MM.1S (cell line): ENCODE measurements around the gene PGF.
A peak's percentile ranks its signal among the peaks of the same experiment; 100 is the strongest.

Experiments
- DNase-seq: peaks from one replicate; pipeline ENCODE4 v3.0.0-alpha.2; 2015
- H2AFZ ChIP-seq: fragments of 300-600 bp; sonication (generic); 2 replicates; pipeline ENCODE4 v1.6.0; 2016; ENCODE audit warnings: antibody characterized with exemption, low read length
- H3F3A ChIP-seq: fragments of 300-600 bp; sonication (generic); 2 replicates; pipeline ENCODE4 v1.6.1; 2016; ENCODE audit warnings: mild to moderate bottlenecking, antibody characterized with exemption, low read length, moderate library complexity, mixed read lengths; ENCODE audit not compliant: insufficient read depth
- H3K27ac ChIP-seq: fragments of 300-600 bp; sonication (generic); 2 replicates; pipeline ENCODE4 v1.5.1; 2016; ENCODE audit warnings: mild to moderate bottlenecking, low read length
- H3K27me3 ChIP-seq: fragments of 300-600 bp; sonication (generic); replicated peaks from 2 replicates; pipeline ENCODE4 v1.6.0; 2016; ENCODE audit warnings: low read length; ENCODE audit not compliant: insufficient read depth
- H3K36me3 ChIP-seq: fragments of 300-600 bp; sonication (generic); replicated peaks from 2 replicates; pipeline ENCODE4 v1.6.1; 2016; ENCODE audit warnings: mild to moderate bottlenecking, low read length, mixed read lengths; ENCODE audit not compliant: insufficient read depth
- H3K4me1 ChIP-seq: fragments of 300-600 bp; sonication (generic); 2 replicates; pipeline ENCODE4 v1.6.1; 2016; ENCODE audit warnings: low read length, mixed read lengths
- H3K4me2 ChIP-seq: fragments of 300-600 bp; sonication (generic); 2 replicates; pipeline ENCODE4 v1.6.0; 2016; ENCODE audit warnings: low read depth, low read length
- H3K4me3 ChIP-seq: fragments of 300-600 bp; sonication (generic); 2 replicates; pipeline ENCODE4 v1.5.1; 2016; ENCODE audit warnings: low read length, mixed read lengths
- H3K79me2 ChIP-seq: fragments of 300-600 bp; sonication (generic); 2 replicates; pipeline ENCODE4 v1.6.1; 2016; ENCODE audit warnings: mixed run types, low read length, mixed read lengths
- H3K9ac ChIP-seq: fragments of 300-600 bp; sonication (generic); 2 replicates; pipeline ENCODE4 v1.6.1; 2016; ENCODE audit warnings: low read length, mixed read lengths
- H3K9me2 ChIP-seq: fragments of 300-600 bp; sonication (generic); replicated peaks from 2 replicates; pipeline ENCODE4 v1.6.1; 2016; ENCODE audit warnings: mild to moderate bottlenecking, low read length, mixed read lengths; ENCODE audit not compliant: insufficient read depth
- H3K9me3 ChIP-seq: fragments of 300-600 bp; sonication (generic); replicated peaks from 2 replicates; pipeline ENCODE4 v1.6.1; 2016; ENCODE audit warnings: mild to moderate bottlenecking, low read length, mixed read lengths; ENCODE audit not compliant: insufficient read depth
- H4K20me1 ChIP-seq: fragments of 300-600 bp; sonication (generic); 2 replicates; pipeline ENCODE4 v1.6.1; 2016; ENCODE audit warnings: mild to moderate bottlenecking, low read length, moderate library complexity, mixed read lengths; ENCODE audit not compliant: insufficient read depth
- CTCF ChIP-seq: fragments of 300-600 bp; sonication (generic); IDR thresholded peaks from 2 replicates; pipeline ENCODE4 v1.5.1; 2016; ENCODE audit warnings: antibody characterized with exemption, low read length, mixed read lengths
- EZH2 ChIP-seq: fragments of 300-600 bp; sonication (generic); optimal IDR thresholded peaks from 2 replicates; pipeline ENCODE3; 2017; ENCODE audit warnings: low read depth, mild to moderate bottlenecking, antibody characterized with exemption, low read length, mixed read lengths
- EZH2phosphoT487 ChIP-seq: fragments of 300-600 bp; sonication (generic); IDR thresholded peaks from 2 replicates; pipeline ENCODE4 v1.6.1; 2018; ENCODE audit warnings: antibody characterized with exemption, low read length

PGF gene

DNA sequence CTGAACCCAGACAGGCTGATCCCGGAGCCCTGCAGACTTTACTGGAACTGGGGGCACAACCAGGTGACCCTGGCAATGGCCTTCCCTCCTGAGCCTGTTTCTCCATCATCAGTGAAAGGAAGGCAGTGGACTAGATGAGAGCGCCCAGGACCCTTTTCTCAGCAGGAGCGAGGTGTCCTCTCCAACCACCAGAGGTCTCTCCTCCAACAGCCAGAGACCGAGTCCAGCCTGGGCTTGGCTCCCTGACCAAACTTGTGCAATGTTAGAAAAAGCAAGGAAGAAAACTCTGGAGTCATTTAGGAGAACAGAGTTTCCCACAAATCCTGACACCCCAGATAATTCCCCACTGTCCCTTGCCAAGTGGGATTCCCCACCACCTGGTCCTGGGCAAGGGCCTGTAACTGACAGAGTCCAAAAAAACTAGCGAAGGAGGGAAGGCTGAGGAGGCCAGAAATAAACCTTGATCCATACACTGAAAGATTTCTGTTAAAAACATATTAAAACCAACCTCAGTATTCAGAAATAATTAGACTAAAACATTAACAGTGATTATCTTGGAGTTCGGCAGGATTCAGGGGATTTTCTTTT is 41.3 kb downstream of the PGF start:
- no peak overlapping the region for H2AFZ ChIP-seq
- no peak overlapping the region for H3K4me3 ChIP-seq
- no peak overlapping the region for H3K4me2 ChIP-seq
- H3F3A ChIP-seq, result no peaks in the 10 kb centered on the region
- H3K9me3 ChIP-seq, result no peaks in the 10 kb centered on the region
- no peaks in the 10 kb centered on the region for H3K79me2 ChIP-seq
- no peaks in the 10 kb centered on the region for H3K27me3 ChIP-seq
- no peaks in the 10 kb centered on the region for H3K36me3 ChIP-seq
- no peak for DNase-seq
- TF ChIP-seq CTCF (peak; percentile 14; the same call in 1 of the 2 replicates), EZH2 (no peak)
- H3K4me1 ChIP-seq, result no peaks in the 10 kb centered on the region
- no peak overlapping the region for H3K9ac ChIP-seq
- H3K9me2 ChIP-seq, result no peaks in the 10 kb centered on the region
- no peak overlapping the region for H3K27ac ChIP-seq
- no peaks in the 10 kb centered on the region for H4K20me1 ChIP-seq

- no peaks in the 10 kb centered on the region for H3K36me3 ChIP-seq
These were observed 41.9 kb downstream of the PGF start for GRCh38 chr14:74913393-74913910.

DNA sequence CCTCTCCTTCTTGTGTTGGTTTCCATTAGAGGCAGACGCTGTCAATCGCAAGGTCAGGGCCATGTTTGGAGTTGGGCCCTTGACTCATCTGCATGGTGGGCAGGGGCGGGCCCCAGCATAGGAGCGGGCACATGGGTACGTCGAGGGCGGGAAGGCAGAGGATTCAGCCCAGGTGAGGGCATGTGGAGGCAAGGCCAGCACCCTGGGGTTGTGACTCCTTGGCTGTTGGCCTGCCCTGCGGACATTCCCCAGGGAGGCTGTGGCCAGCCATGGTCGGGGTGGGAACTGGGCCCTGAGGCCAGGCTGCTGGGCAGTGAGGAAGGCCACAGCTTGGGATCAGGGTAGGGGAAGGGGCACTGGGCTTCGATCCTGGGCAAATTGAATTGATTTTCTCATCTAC is 42.6 kb downstream of the PGF start:
- H3K9me2 ChIP-seq, result no peaks in the 10 kb centered on the region
- H3K4me3 ChIP-seq, result no peak overlapping the region
- H4K20me1 ChIP-seq, result no peaks in the 10 kb centered on the region
- no peaks in the 10 kb centered on the region for H3K36me3 ChIP-seq
- no peak overlapping the region for H3K27ac ChIP-seq
- no peak overlapping the region for H2AFZ ChIP-seq
- no peak for DNase-seq
- H3K4me1 ChIP-seq, result no peaks in the 10 kb centered on the region
- H3K79me2 ChIP-seq, result no peaks in the 10 kb centered on the region
- H3K4me2 ChIP-seq, result no peak overlapping the region
- TF ChIP-seq EZH2, result no peak
- TF ChIP-seq CTCF, result no peak
- no peak for TF ChIP-seq EZH2phosphoT487
- no peaks in the 10 kb centered on the region for H3K27me3 ChIP-seq
- H3F3A ChIP-seq, result no peaks in the 10 kb centered on the region
- H3K9ac ChIP-seq, result no peak overlapping the region
- H3K9me3 ChIP-seq, result no peaks in the 10 kb centered on the region

More at GRCh38 chr14:74913393-74913910, 41.9 kb downstream of the PGF start:
- Histone ChIP-seq H3K27ac (no peak overlapping the region), H3K4me1 (no peaks in the 10 kb centered on the region), H3K4me3 (no peak overlapping the region), H3K9me2 (no peaks in the 10 kb centered on the region), H4K20me1 (no peaks in the 10 kb centered on the region), H3K79me2 (no peaks in the 10 kb centered on the region), H2AFZ (no peak overlapping the region), H3K9ac (no peak overlapping the region), H3K9me3 (no peaks in the 10 kb centered on the region), H3K4me2 (no peak overlapping the region), H3F3A (no peaks in the 10 kb centered on the region), H3K27me3 (no peaks in the 10 kb centered on the region)
- no peak for DNase-seq
- TF ChIP-seq EZH2 (no peak), EZH2phosphoT487 (no peak)

DNA sequence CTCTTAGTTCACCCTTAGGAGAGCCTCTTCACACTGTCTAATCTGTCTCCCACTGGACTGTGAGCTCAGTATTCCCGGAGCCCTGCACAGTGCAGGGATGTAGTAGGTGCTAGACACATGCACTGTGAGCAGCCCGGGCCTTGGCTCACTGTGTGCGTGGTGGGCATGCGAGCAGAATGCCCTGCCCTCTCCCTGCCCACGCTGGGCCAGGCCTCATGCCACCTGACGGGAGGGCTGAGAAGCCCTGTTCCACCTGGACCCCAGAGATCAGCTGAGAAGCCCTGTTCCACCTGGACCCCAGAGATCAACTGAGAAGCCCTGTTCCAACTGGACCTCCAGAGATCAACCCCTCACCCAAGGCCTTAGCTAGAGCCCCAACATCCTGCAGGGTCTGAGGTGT is 43.3 kb downstream of the PGF start:
- Histone ChIP-seq H3K9me2 (no peaks in the 10 kb centered on the region), H2AFZ (no peak overlapping the region), H3K4me2 (no peak overlapping the region), H3K27ac (no peak overlapping the region), H3K9ac (no peak overlapping the region), H3K79me2 (no peaks in the 10 kb centered on the region), H3F3A (no peaks in the 10 kb centered on the region), H3K27me3 (no peaks in the 10 kb centered on the region), H3K9me3 (no peaks in the 10 kb centered on the region), H3K36me3 (no peaks in the 10 kb centered on the region), H3K4me3 (no peak overlapping the region), H4K20me1 (no peaks in the 10 kb centered on the region), H3K4me1 (no peaks in the 10 kb centered on the region)
- no peak for DNase-seq
- no peak for TF ChIP-seq CTCF
- TF ChIP-seq EZH2, result no peak
- no peak for TF ChIP-seq EZH2phosphoT487
